B cell (primary cell): Measurements from ENCODE around the gene LRRC32.

Experiments used
- EZH2 ChIP-seq: IDR thresholded peaks from 2 replicates; pipeline ENCODE4 v1.6.1; 2012; ENCODE audit warnings: borderline replicate concordance, low read depth, mild to moderate bottlenecking, moderate library complexity, low read length; ENCODE audit not compliant: insufficient read depth, poor library complexity, severe bottlenecking
- TF ChIP-seq, protein P1 (sequence below): fragments of 200-600 bp; IDR thresholded peaks from one replicate; pipeline ENCODE4 v1.8.0; 2022; ENCODE audit warnings: antibody characterized with exemption, mild to moderate bottlenecking

DNA sequence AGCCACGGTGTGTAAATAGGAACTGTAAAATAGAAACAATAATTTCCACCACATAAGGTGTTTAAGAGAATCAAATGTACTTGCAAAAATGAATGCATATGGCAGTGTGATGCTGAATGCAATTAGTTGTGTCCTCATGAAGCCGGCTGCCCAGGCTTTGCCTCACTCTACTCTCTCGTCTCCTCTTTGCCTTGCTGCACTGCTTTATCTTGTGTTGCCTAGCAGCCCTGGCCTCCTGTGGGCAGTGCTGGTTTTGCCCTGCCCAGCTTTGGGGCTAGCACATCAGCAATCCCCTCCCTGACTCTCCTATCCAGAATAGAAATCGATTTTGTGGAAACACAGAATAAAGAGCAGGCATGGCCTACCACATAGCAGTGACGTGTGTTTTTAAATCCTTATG is 30.0 kb downstream of the LRRC32 start:
- TF ChIP-seq, protein P1, sequence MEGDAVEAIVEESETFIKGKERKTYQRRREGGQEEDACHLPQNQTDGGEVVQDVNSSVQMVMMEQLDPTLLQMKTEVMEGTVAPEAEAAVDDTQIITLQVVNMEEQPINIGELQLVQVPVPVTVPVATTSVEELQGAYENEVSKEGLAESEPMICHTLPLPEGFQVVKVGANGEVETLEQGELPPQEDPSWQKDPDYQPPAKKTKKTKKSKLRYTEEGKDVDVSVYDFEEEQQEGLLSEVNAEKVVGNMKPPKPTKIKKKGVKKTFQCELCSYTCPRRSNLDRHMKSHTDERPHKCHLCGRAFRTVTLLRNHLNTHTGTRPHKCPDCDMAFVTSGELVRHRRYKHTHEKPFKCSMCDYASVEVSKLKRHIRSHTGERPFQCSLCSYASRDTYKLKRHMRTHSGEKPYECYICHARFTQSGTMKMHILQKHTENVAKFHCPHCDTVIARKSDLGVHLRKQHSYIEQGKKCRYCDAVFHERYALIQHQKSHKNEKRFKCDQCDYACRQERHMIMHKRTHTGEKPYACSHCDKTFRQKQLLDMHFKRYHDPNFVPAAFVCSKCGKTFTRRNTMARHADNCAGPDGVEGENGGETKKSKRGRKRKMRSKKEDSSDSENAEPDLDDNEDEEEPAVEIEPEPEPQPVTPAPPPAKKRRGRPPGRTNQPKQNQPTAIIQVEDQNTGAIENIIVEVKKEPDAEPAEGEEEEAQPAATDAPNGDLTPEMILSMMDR, result no peak
- no peak for TF ChIP-seq EZH2
